ENCODE measurements around the gene NENF. TPM values are rescaled to one million over a fixed set of nuclear protein-coding genes. Genes with fewer than 3 reads are reported as not detected.

Gene NENF
- total and polyA plus RNA-seq, 2 donors (not counting 1 experiment from before 2014, with no cell fraction given) = 10.6 to 20.3 TPM

GRCh38 chr1:212471891-212472675, 39.4 kb downstream of the NENF start:
- DNase-seq = no peak
- Histone ChIP-seq H3K9ac (ENCODE audit: low read length) (no peak overlapping the region), H2AFZ (ENCODE audit: insufficient read depth, low read depth, low read length, poor library complexity, severe bottlenecking) (no peak overlapping the region), H4K20me1 (ENCODE audit: control insufficient read depth, insufficient read depth, low read length, poor library complexity, severe bottlenecking) (no peaks in the 10 kb centered on the region), H3K36me3 (replicated peaks in 1 of 2; ENCODE audit: control extremely low read depth in 1 of 2, control insufficient read depth in 1 of 2, extremely low read depth in 1 of 2, insufficient read depth in 2 of 2, low read length in 1 of 2) (no peaks in the 10 kb centered on the region), H3K79me2 (ENCODE audit: control insufficient read depth, insufficient read depth, low read length) (no peaks in the 10 kb centered on the region), H3K4me2 (replicated peaks; ENCODE audit: low read depth, low read length, poor library complexity, severe bottlenecking) (no peak overlapping the region), H3K27me3 (replicated peaks in 1 of 4; ENCODE audit: control extremely low read depth in 1 of 4, control insufficient read depth in 3 of 4, insufficient read depth in 4 of 4, low read length in 3 of 4) (no peaks in the 10 kb centered on the region), H3K4me3 (ENCODE audit: control extremely low read depth in 1 of 5, extremely low read depth in 1 of 5, insufficient read depth in 1 of 5, low read depth in 2 of 5, low read length in 4 of 5) (no peak overlapping the region), H3K4me1 (ENCODE audit: control insufficient read depth in 2 of 2, insufficient read depth in 2 of 2, low read length in 2 of 2) (peaks cover 2 to 3% of the 10 kb centered on the region in 2 donors), H3K27ac (ENCODE audit: low read length in 2 of 2) (no peak overlapping the region), H3K9me3 (ENCODE audit: control extremely low read depth in 1 of 3, control insufficient read depth in 2 of 3, insufficient read depth in 1 of 3, low read length in 2 of 3) (no peaks in the 10 kb centered on the region)
- peaks cover 4% of the 10 kb centered on the region for H3K4me1 Mint-ChIP-seq
- POLR2A ChIA-PET = no interaction called here
- H3K27me3 Mint-ChIP-seq = peaks cover 10% of the 10 kb centered on the region
- intact Hi-C loops (cut with micrococcal nuclease) = no loop called here
- CTCF ChIA-PET = interaction anchor here (4.5 kb wide), 1 partner anchor 16 kb away, joined by 12 read pairs; no protein-coding TSS in a partner anchor
- TF ChIP-seq CTCF (IDR thresholded peaks at IDR 0.05) = no peak
- no peak for TF ChIP-seq EZH2 (IDR thresholded peaks at IDR 0.05; ENCODE audit: borderline replicate concordance, insufficient read depth, low read depth, low read length, poor library complexity, severe bottlenecking)
- WGBS (ENCODE audit: insufficient coverage) = 96% methylated on average over 14 of the region's 17 CpGs
- no peak overlapping the region for H3K4me3 Mint-ChIP-seq
- ATAC-seq (ENCODE audit: low read depth) = no peak
- H3K27ac Mint-ChIP-seq = no peak overlapping the region
- no peaks in the 10 kb centered on the region for H3K9me3 Mint-ChIP-seq (ENCODE audit: insufficient read depth)

GRCh38 chr1:212473729-212474128, 41.0 kb downstream of the NENF start:
- Mint-ChIP-seq H3K9me3 (ENCODE audit: insufficient read depth) (no peaks in the 10 kb centered on the region), H3K4me1 (peaks cover 6% of the 10 kb centered on the region), H3K27ac (no peak overlapping the region), H3K27me3 (peaks cover 11% of the 10 kb centered on the region), H3K4me3 (no peak overlapping the region)
- no peaks in the 10 kb centered on the region for H3K27me3 ChIP-seq (replicated peaks in 1 of 4; ENCODE audit: control extremely low read depth in 1 of 4, control insufficient read depth in 3 of 4, insufficient read depth in 4 of 4, low read length in 3 of 4)
- TF ChIP-seq EZH2 (IDR thresholded peaks at IDR 0.05; ENCODE audit: borderline replicate concordance, insufficient read depth, low read depth, low read length, poor library complexity, severe bottlenecking) (no peak), CTCF (IDR thresholded peaks at IDR 0.05) (no peak)
- no peak overlapping the region for H3K4me2 ChIP-seq (replicated peaks; ENCODE audit: low read depth, low read length, poor library complexity, severe bottlenecking)
- H2AFZ ChIP-seq (ENCODE audit: insufficient read depth, low read depth, low read length, poor library complexity, severe bottlenecking) = no peak overlapping the region
- no peak for ATAC-seq (ENCODE audit: low read depth)
- no peak overlapping the region for H3K9ac ChIP-seq (ENCODE audit: low read length)
- 93% methylated on average over 9 of the region's 9 CpGs for WGBS (ENCODE audit: insufficient coverage)
- no peaks in the 10 kb centered on the region for H3K9me3 ChIP-seq (ENCODE audit: control extremely low read depth in 1 of 3, control insufficient read depth in 2 of 3, insufficient read depth in 1 of 3, low read length in 2 of 3)
- no peaks in the 10 kb centered on the region for H4K20me1 ChIP-seq (ENCODE audit: control insufficient read depth, insufficient read depth, low read length, poor library complexity, severe bottlenecking)
- H3K4me3 ChIP-seq (ENCODE audit: control extremely low read depth in 1 of 5, extremely low read depth in 1 of 5, insufficient read depth in 1 of 5, low read depth in 2 of 5, low read length in 4 of 5) = no peak overlapping the region
- DNase-seq = no peak
- no peaks in the 10 kb centered on the region for H3K79me2 ChIP-seq (ENCODE audit: control insufficient read depth, insufficient read depth, low read length)
- CTCF ChIA-PET = interaction anchor here (0.9 to 4.5 kb wide), 6 partner anchors 8 to 308 kb away, joined by 3 to 12 read pairs (median 3); no protein-coding TSS in a partner anchor
- POLR2A ChIA-PET = no interaction called here
- H3K27ac ChIP-seq (ENCODE audit: low read length in 2 of 2) = no peak overlapping the region
- peaks cover 4 to 7% of the 10 kb centered on the region in 2 donors for H3K4me1 ChIP-seq (ENCODE audit: control insufficient read depth in 2 of 2, insufficient read depth in 2 of 2, low read length in 2 of 2)
- intact Hi-C loops (cut with micrococcal nuclease) = no loop called here
- no peaks in the 10 kb centered on the region for H3K36me3 ChIP-seq (replicated peaks in 1 of 2; ENCODE audit: control extremely low read depth in 1 of 2, control insufficient read depth in 1 of 2, extremely low read depth in 1 of 2, insufficient read depth in 2 of 2, low read length in 1 of 2)
